Measurements from ENCODE around the gene LIN9. TPM values are rescaled to one million over a fixed set of nuclear protein-coding genes. Genes with fewer than 3 reads are reported as not detected.
"Not testable (repeated sequence)": the region's sequence is repeated elsewhere in the genome, so short reads cannot be mapped to it uniquely, and the experiment has no call there.

Gene LIN9
- total RNA-seq, 2 donors from 2014 or later: 3.5 to 7.1 TPM

DNA sequence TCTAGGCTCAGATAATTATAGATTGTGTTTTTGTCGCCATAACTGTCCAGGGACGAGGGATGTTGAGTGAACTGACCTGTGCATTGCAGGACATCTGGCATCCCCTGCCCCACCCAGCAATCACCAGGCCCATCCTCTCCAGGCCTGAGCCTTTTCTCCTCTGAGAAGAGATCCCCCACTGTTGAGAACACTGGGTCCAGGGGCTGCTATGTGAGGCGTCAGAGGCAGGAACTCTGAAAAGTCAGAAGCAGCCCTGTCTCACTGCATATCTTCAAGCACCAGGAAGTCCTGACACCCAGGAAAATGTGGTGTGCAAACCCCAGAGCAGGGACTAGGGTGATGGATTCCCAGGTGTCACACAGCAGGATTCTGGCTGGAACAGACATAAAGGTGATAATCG, 105.3 kb downstream of the LIN9 start:
- Histone ChIP-seq H3K9ac (ENCODE audit: low read depth in 2 of 2, low read length in 2 of 2) (no peak overlapping the region), H3K36me3 (no peaks in the 10 kb centered on the region), H3K4me3 (no peak overlapping the region), H3K27ac (no peak overlapping the region), H3K27me3 (no peaks in the 10 kb centered on the region), H3K9me3 (no peaks in the 10 kb centered on the region), H3K4me1 (no peaks in the 10 kb centered on the region)
- intact Hi-C loops (cut with DNase I): loop anchor here (5.0 kb wide), 1 partner anchor 129 kb away; no protein-coding TSS in a partner anchor
- DNase-seq: no peak
- TF ChIP-seq CTCF (IDR thresholded peaks at IDR 0.05): no peak

DNA sequence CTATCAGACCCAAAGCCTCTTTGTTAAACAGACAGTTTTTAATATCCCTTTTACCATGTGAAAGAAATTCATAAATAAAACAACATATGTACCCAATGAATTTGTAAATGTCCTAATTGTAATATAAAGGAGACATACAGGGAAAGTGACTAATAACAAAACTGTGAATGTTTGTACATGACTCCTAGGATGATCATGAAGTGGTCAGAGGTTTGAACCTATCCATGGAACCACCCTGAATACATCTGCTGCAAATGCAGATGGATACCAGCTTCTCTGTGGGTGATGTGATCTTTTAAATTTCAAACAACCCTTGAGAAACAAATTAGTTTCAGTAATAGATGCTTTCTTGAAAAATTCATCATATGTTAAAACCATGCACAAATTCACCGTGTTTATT, 105.7 kb downstream of the LIN9 start:
- no peak for TF ChIP-seq CTCF (IDR thresholded peaks at IDR 0.05)
- H3K36me3 ChIP-seq: no peaks in the 10 kb centered on the region
- H3K4me3 ChIP-seq: no peak overlapping the region
- no peak overlapping the region for H3K9ac ChIP-seq (ENCODE audit: low read depth in 2 of 2, low read length in 2 of 2)
- H3K27ac ChIP-seq: no peak overlapping the region
- H3K4me1 ChIP-seq: no peaks in the 10 kb centered on the region
- DNase-seq: no peak
- intact Hi-C loops (cut with DNase I): loop anchor here (5.0 kb wide), 1 partner anchor 129 kb away; no protein-coding TSS in a partner anchor
- H3K27me3 ChIP-seq: no peaks in the 10 kb centered on the region
- H3K9me3 ChIP-seq: no peaks in the 10 kb centered on the region

DNA sequence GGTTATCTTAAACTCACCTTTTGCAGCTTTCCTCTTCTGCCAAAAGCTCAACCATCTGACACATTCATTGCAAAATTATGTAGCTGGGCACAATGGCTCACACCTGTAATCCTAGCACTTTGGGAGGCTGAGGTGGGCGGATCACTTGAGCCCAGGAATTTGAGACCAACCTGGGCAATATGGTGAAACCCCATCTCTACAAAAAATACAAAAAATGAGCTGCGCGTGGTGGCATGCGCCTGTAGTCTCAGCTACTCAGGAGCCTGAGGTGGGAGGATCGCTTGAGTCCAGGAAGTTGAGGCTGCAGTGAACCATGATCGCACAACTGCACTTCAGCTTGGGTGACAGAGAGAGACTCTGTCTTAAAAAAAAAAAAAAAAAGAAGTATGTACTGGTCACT, 106.3 kb downstream of the LIN9 start:
- H3K9ac ChIP-seq (ENCODE audit: low read depth in 2 of 2, low read length in 2 of 2); H3K4me1 ChIP-seq; H3K27ac ChIP-seq; H3K27me3 ChIP-seq; H3K4me3 ChIP-seq; DNase-seq; H3K36me3 ChIP-seq; H3K9me3 ChIP-seq: not testable (repeated sequence)
- intact Hi-C loops (cut with DNase I): loop anchor here (5.0 kb wide), 1 partner anchor 130 kb away; no protein-coding TSS in a partner anchor

- H3K36me3 ChIP-seq: no peaks in the 10 kb centered on the region
- H3K9me3 ChIP-seq: no peaks in the 10 kb centered on the region
- no peak overlapping the region for H3K9ac ChIP-seq (ENCODE audit: low read depth in 2 of 2, low read length in 2 of 2)
- H3K27me3 ChIP-seq: no peaks in the 10 kb centered on the region
- DNase-seq: no peak
- H3K4me3 ChIP-seq: no peak overlapping the region
- no peak for TF ChIP-seq CTCF (IDR thresholded peaks at IDR 0.05)
- no peaks in the 10 kb centered on the region for H3K4me1 ChIP-seq
- no peak overlapping the region for H3K27ac ChIP-seq
- intact Hi-C loops (cut with DNase I): loop anchor here (5.0 kb wide), 1 partner anchor 130 kb away; no protein-coding TSS in a partner anchor
These were observed 106.7 kb downstream of the LIN9 start for GRCh38 chr1:226202246-226202645.

GRCh38 chr1:226201029-226201593, 107.9 kb downstream of the LIN9 start:
- no peaks in the 10 kb centered on the region for H3K36me3 ChIP-seq
- no peaks in the 10 kb centered on the region for H3K27me3 ChIP-seq
- no peaks in the 10 kb centered on the region for H3K9me3 ChIP-seq
- no peak overlapping the region for H3K9ac ChIP-seq (ENCODE audit: low read depth in 2 of 2, low read length in 2 of 2)
- TF ChIP-seq CTCF (IDR thresholded peaks at IDR 0.05): no peak
- no peak overlapping the region for H3K27ac ChIP-seq
- no peaks in the 10 kb centered on the region for H3K4me1 ChIP-seq
- no peak for DNase-seq
- no peak overlapping the region for H3K4me3 ChIP-seq
- intact Hi-C loops (cut with DNase I): loop anchor here (5.0 kb wide), 1 partner anchor 131 kb away; no protein-coding TSS in a partner anchor

- intact Hi-C loops (cut with DNase I): loop anchor here (5.0 kb wide), 1 partner anchor 132 kb away; no protein-coding TSS in a partner anchor
- Histone ChIP-seq H3K4me1 (no peaks in the 10 kb centered on the region), H3K9me3 (no peaks in the 10 kb centered on the region), H3K4me3 (no peak overlapping the region), H3K27ac (no peak overlapping the region), H3K9ac (ENCODE audit: low read depth in 2 of 2, low read length in 2 of 2) (no peak overlapping the region), H3K36me3 (no peaks in the 10 kb centered on the region), H3K27me3 (no peaks in the 10 kb centered on the region)
- TF ChIP-seq CTCF (IDR thresholded peaks at IDR 0.05): no peak
- no peak for DNase-seq
These were observed 109.0 kb downstream of the LIN9 start for GRCh38 chr1:226199971-226200370.
